GM03348 (cell line): ENCODE results near the gene LRRC8E.
"Not testable (repeated sequence)": the region's sequence is repeated elsewhere in the genome, so short reads cannot be mapped to it uniquely, and the experiment has no call there.

Experiments
- DNase-seq: peaks from one replicate; pipeline ENCODE4 v3.0.0; 2012; ENCODE audit warnings: low spot score

The LRRC8E gene

GRCh38 chr19:7887408-7888144 lies 734 bp upstream of the LRRC8E start:
- DNase-seq = no peak

DNA sequence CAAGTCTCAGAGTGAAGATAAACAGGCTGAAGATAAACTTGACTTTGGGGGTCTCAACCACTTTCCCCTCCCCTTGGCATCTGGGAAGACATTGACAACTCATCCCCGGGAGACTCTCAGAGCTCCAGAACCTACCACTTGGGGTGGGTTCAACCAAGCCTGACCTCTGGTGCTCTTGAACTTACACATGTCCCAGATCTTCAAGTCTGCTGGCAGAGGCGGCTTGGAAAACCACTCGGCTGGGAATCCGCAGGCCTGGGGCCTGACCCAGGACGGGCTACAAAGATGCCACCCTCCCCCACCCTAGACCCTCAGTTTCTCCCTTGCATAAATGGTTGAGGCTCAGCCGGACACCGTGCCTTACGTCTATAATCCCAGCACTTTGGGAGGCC lies 512 bp downstream of the LRRC8E start:
- DNase-seq = no peak

- DNase-seq = not testable (repeated sequence)
Observed at GRCh38 chr19:7893362-7894101, 5.2 kb downstream of the LRRC8E start.

- no peak for DNase-seq
Observed at GRCh38 chr19:7894612-7895309, 6.5 kb downstream of the LRRC8E start.

DNA sequence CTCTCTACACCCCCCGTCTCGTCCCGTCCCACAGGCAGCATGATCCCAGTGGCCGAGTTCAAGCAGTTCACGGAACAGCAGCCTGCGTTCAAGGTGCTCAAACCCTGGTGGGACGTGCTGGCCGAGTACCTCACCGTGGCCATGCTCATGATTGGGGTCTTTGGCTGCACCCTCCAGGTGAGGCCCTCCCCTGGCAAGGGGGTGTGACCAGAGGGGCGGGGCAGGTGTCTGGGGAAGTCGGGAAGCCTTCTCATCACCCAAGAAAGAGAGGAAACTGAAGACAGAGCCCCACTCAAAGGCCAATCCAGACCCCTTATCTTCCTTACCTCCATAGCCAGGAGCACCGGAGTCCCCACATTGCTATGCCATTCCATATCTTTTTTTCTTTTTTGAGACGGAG lies 7.3 kb downstream of the LRRC8E start:
- DNase-seq = no peak

DNA sequence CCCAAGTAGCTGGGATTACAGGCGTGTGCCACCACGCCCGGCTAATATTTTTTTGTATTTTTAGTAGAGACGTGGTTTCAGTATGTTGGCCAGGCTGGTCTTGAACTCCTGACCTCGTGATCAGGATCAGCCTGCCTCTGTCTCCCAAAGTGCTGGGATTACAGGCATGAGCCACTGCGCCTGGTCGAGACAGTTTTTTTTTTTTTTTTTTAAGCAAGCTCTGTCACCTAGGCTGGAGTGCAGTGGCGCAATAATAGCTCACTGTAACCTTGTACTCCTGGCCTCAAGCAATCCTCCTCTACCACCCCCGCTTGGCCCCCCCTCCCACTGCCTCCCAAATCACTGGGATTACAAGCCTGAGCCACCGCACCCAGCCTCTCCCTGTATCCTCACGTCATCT lies 9.0 kb downstream of the LRRC8E start:
- no peak for DNase-seq

- no peak for DNase-seq
Observed at GRCh38 chr19:7898967-7899366, 10.7 kb downstream of the LRRC8E start.

- DNase-seq = no peak
Observed at GRCh38 chr19:7899751-7900378, 11.6 kb downstream of the LRRC8E start.

- no peak for DNase-seq
Observed at GRCh38 chr19:7900401-7900870, 12.1 kb downstream of the LRRC8E start.

DNA sequence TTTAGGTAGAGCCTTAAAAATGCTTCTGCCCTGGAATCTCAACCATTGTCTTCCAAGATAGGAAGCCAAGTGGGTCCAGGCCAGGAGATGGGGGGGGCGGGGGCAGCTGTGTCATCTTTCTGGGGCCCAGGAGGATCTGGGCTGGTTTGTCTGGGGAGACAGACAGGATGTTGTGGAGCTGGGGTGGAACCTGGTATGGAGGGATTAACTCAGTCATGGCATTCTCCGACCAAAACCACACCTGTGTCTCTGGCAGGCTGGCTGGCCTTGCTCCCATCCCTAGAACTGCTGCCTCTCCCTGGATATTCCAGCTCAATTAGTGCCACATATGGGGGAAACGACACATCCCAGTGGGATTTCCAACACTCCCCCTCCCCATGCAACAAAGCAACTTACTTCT lies 12.6 kb downstream of the LRRC8E start:
- DNase-seq = no peak

DNA sequence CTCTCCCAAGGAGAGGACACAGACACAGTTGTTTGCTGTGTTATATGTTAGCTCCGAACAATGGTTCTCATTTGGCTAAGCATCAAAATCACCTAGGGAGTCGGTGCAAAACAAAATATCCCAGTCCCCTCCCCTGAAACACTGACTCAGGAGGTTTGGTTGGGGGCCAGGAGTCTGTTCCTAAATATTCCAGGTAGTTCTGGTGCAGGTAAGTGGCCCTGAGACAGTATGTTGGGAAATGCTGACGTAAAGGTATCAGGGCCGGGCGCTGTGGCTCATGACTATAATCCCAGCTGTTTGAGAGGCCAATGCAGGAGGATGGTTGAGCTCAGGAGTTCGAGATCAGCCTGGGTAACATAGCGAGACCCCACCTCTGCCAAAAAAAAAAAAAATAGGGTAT lies 13.0 kb downstream of the LRRC8E start:
- no peak for DNase-seq

GRCh38 chr19:7902796-7903243 lies 14.5 kb downstream of the LRRC8E start:
- no peak for DNase-seq

DNA sequence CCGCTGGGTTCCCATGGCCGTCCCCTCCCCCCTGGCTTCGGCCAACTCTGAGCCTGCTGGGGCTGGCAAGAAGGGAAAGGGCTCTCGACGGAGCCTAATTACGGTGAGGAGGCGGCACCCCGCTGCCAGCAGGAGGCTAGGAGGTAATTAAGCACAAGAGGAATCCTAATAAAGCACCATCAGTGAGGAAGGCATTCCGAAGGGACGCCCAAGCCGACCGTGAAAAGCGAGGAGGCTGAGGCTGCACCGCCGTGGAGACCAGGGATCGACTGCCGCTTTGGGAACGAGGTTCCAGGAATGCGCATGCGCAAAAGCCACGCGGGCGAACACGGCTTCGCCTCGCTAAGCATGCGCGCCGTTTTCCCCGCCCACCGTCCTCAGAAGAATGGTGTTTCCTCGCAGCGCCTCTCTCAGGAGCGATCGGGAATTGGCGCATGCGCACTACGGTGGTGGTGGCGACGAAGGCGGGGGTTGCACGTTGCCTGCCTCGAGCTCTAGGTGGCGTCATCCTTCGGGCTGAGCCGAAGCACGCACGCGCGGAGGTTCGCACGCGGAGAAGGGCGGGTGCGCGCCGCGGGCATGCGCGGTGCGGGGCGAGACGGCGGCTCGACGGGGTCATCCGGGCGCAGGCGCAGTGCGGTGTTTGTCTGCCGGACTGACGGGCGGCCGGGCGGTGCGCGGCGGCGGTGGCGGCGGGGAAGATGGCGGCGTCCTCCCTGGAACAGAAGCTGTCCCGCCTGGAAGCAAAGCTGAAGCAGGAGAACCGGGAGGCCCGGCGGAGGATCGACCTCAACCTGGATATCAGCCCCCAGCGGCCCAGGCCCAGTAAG lies 15.1 kb downstream of the LRRC8E start, which contains the start of gene MAP2K7:
Gene MAP2K7 (plus strand): TSS at position 634 of the 830 bp plus-strand sequence. CDS start 68 bp downstream, at position 702.
- DNase-seq = peak; percentile 99

- peak; percentile 83 for DNase-seq
Observed at GRCh38 chr19:7904074-7905020, 16.0 kb downstream of the LRRC8E start.

DNA sequence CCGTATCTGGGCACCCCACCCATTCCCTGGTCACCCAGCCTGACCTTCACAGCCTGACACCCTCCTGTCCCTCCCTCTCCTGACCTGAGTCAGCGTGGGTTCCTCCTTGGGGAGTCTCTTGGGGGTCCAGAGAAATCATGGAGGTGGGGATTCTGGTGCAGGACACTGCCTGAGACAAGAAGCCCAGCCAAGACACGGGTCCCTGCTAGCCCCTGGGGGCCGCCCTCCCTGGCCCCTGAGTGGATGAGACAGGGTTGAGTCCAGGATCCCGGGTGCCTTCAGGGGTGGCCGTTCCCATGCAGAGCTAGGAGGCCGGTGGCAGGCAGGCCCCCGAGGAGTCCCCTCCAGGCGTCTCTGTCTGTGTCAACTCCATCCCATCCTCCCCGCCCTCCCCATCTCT lies 17.0 kb downstream of the LRRC8E start:
- no peak for DNase-seq

- no peak for DNase-seq
Observed at GRCh38 chr19:7905859-7906258, 17.5 kb downstream of the LRRC8E start.

DNA sequence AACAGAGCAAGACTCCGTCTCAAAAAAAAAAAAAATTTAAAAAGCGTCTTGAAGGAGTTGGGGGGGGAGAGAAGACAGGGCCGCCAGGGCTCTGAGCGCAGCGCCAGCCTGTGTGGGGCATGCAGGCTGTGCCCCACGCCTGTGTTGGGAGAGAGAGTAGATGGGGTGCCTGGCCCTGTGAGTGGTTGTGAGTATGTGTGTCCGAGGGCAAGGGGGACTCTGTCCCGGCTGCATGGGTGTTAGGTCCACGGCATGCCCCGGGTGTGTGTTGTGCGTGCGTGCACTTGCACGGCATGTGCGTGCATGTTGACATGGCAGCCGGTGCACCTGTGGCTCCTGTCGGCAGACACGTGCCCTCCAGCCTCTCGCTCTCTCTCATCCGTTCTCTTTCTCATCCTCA lies 18.8 kb downstream of the LRRC8E start:
- DNase-seq = no peak

DNA sequence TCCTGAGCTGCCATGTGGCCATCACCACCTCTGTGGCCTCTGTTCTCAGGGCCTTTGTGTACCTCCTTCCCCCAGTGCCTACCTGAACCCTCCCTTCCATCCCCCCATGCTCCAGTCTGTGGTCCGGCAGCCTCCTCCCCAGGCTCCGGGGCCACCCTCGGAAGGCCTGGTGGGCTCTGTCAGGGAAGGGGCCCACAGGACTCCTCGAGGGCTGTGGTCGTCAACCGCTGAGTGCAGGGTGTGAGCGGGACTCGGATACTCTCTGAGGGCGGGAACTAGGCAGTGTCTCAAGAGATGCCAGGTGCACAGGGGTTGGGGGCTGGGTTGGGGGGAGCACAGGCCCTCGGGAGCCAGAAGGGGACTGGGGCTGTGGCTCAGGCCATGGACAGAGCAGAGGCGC lies 19.2 kb downstream of the LRRC8E start:
- DNase-seq = no peak

DNA sequence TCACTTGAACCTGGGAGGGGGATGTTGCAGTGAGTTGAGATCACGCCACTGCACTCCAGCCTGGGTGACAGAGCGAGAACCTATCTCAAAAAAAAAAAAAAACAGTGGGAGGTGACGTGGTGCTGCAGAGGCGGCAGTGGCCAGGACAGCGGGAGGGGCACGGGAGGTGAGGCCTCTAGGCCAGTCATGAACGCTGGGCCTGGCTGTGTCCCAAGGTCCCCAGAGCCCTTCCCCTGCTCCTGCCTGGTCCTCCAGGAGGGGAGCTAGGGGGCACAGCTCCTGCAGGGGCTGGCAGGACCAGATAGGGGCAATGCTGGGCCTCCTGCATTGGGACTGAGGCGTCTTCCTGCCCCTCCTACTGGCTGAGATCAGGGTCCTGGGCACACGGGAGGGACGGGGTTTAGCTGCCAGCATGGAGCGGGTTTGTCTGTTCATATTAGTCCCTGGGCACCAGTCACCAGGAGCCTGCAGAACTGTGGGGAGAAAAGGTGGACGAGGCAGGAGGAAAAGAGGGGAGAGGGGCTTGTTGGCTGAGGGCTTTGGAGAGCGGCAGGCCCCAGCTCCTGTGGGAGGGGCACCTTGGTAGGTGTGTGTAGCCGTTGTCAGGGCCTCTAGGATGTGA lies 19.9 kb downstream of the LRRC8E start:
- DNase-seq = no peak
